ENCODE measurements around the gene STK16.

STK16 gene

DNA sequence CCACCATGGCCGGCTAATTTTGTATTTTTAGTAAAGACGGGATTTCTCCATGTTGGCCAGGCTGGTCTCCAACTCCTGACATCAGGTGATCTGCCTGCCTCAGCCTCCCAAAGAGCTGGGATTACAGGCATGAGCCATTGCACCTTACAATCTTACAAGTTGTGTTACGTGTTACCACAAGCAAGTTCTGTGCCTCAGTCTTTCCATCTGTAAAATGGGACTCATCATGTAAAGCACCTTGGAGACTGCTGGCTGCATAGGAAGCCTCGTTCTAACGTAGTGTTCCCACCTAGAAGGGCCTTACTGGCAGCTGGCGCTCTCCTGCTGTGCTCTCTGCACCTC is 43.9 kb downstream of the STK16 start:
- DNase-seq (ENCODE audit: low spot score) = peak; percentile 3

DNA sequence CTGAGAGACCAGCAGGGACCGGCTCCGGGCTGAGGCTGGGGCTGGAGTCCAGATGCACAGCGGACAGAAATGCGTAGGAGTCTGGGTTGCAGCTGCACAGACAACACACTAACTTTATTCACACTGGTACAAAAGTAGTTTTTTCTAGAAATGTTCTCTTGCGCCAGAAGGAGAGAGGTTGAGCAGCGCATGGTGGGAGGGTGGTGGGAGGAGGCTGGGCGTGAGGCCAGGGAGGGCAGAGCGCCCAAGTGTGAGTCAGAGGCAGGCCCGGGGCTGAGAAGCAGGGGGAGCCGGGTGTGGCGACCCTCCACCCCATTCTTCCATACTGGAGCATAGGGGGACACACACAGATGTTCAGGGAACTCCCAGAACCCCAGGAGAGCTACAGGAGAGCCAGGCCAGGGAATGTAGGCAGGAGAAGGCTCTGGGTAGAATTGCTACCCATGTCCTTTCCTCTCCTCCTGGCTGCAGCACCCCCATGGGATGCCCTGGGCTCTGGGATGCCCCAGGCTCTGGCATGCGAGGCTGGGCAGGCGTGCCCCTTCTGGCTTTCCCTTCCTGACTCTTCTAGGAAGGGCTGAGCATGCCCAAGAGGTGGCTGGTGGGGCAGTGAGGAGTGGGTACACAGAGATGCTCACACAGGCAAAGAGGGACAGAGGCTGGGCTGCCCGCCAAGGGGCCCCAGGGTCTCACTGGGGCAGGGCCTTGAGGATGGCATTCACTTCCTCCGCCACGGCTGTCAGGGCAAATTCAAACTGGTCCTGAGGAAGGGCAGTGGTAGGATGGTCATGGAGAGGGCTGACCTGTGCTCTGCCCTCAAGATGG is 44.5 kb downstream of the STK16 start:
- DNase-seq (ENCODE audit: low spot score) = peak; percentile 5

DNA sequence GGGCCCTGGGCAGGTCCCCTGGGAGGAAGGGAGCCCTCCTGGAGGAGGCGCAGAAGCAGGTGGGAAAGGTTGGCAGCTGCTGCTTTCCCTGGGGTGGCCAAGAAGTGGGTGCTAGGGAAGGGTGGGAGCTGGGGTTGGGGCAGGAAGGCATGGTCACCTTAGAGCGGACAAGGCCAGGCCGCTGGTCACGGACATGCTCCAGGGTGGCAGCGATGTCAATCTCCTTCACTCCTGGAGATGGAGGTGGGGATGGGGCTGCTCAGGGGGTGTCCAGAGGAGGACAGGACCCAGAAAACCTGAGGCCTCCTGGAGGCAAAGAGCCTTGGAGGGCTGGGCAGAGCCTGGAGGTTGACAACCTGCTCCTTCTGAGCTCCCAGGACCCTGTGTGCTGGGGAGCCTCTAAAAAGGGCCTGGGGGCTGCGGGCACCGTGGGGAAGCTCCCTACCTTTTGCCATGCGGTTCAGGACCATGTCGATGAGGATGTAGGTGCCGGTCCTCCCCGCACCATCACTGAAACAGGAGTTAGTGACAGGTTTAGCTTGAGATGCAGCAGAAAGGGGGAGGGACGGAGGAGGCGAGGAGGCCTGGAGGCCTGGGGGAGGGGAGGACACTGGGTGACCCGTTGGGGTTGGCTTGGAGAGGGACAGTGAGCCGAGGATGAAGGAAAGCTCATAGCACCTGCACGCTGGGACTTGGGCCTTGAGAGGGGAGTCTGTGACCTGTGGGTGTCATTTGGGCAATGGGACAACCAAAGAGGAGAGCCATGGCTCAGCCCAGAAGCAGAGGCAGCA is 45.3 kb downstream of the STK16 start:
- peak; percentile 6 for DNase-seq (ENCODE audit: low spot score)

DNA sequence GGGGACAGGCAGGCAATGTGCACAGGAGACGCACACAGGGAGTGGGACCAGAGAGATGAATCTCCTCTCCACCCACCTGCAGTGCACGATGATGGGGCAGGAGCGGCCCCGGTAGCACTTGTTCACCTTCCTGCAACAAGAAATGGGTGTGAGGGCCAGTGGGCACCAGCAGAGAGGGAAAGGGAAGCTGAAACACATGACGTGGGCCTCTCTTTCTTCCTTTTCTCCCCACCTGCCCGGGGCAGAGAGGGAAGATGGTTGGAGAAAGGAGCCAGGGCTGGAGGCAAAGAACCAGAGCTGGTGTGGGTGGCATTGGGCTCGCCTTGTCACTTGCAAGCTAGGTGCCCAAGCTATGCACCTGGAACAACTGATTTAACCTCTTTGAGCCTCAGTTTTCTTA is 46.1 kb downstream of the STK16 start:
- peak; percentile 7 for DNase-seq (ENCODE audit: low spot score)

DNA sequence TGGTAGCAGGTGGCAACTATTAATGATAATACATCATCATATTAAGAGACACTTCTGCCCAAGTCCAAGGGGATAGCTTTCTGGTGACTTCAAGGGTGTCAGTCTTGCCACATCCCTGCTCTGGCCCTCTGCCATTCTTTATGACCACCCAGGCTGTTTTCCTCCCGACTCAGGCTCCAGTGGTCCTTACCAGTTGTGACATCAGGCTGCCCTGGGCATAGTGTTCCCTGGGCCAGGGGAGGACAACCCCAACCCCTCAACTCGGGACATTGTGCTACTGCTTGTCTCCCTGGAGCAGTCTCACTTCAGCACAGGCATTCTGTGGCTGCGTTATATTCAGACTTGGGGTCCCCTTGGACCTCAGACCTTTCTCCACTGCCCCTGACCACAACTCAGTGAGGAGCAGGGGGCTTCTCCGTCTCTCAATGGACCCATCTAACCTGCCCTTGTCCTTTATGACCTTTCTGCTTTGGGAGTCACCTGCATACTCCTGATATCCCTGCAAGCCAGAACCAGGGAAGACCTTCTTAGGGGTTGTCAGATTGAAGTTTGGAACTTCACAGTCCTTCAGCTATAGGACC is 46.7 kb downstream of the STK16 start:
- DNase-seq (ENCODE audit: low spot score) = peak; percentile 4

DNA sequence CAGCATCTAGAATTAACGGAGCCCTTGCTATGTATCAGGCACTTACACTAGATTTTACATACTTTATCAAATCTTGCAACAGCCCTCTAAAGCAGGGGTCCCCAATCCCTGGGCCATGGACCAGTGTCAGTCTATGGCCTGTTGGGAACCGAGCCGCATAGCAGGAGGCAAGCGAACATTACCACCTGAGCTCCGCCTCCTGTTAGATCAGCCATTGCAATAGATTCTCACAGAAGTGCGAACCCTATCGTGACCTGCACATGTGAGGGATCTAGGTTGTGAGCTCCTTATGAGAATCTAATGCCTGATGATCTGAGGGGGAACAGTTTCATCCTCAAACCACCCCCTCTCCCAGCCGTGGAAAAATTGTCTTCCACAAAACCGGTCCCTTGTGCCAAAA is 47.3 kb downstream of the STK16 start:
- DNase-seq (ENCODE audit: low spot score) = no peak

DNA sequence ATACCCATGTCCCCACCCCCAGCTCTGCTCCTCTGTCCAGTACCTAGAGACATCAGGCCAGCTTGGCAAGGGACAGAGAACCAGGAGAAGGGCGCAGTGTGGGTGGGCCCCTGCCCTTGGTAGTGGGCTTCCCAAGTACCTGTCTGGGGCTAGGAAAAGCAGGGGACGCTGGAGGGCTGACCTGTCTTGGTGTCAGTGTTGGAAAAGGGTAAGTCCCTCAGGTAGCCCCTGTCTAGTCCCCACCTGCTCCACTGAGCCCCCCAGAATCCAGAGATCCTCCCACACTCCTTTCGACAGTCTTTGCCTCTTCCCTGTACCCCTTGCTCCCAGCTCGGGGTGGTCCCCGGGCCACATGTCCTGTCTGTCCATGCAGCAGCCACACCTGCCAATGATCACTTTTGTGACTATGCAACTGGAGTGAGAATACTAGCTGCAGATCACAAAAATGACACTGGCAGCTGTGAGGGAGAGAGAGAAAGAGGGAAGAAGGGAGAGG is 48.5 kb downstream of the STK16 start:
- no peak for DNase-seq (ENCODE audit: low spot score)

DNA sequence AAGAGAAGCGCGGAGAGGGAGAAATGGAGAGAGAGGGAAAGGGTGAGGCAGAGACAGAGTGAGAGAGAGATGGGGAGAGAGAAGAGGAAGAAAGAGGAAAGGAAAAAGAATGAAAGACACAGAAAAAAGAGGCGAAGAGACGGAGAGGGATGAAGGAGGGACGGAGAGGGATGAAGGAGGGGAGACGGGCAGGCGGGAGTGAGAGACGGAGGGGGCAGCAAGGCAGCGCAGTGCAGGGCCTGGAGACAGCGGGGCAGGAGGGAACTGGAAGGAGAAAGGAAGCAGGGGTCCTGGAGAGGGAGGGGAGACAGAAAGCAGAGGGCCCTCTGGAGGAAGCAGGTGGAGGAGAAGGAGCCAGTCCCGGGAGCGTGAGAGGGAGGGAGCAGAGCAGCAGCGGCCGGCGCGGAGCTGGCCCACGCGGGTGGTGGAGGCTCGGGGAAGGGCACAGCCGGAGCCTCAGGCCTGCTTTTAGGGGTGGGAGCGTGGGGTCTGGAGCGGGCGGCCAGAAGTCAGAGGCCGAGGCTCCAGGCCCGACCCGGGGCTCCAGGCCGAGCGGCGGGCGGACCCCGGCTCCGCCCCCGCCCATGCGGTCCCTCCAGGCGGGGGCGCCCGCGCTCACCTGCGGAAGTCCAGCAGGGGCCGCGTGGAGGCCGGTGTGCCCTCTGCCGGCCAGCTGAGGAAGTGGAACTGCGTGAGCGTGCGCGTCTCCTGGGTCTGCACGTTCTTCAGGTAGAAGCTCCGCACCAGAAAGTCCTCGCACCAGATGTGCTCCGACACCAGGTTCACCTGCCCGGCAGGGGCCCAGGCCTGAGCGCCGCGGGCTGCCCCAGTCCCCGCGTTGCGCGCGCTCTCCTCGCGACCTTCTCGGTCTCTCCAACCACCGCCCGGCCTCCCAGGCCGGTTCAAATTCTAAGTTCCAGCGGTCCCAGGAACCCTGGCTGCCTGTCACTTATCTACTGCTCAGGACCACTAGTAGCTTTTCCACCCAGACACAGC is 49.4 kb downstream of the STK16 start:
- DNase-seq (ENCODE audit: low spot score) = peak; percentile 97

DNA sequence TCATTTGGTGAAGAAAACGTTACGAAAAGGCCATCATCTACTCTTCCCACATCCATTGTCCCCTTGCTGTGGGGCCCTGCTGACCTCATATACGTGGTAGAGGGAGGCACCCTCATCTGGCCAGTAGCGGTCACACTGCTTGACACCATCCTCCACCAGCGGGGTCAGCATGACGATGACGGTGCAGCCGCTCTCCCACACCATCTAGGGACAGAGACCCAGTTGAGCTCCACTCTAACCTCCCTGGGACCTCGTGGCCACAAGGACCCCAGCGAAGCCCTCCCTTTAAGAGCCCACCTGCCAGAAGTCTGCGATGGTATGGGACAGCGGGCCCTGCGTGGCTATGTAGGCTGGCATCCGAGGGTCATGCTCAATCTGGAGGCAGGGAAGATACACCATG is 50.9 kb downstream of the STK16 start:
- peak; percentile 3 for DNase-seq (ENCODE audit: low spot score)

DNA sequence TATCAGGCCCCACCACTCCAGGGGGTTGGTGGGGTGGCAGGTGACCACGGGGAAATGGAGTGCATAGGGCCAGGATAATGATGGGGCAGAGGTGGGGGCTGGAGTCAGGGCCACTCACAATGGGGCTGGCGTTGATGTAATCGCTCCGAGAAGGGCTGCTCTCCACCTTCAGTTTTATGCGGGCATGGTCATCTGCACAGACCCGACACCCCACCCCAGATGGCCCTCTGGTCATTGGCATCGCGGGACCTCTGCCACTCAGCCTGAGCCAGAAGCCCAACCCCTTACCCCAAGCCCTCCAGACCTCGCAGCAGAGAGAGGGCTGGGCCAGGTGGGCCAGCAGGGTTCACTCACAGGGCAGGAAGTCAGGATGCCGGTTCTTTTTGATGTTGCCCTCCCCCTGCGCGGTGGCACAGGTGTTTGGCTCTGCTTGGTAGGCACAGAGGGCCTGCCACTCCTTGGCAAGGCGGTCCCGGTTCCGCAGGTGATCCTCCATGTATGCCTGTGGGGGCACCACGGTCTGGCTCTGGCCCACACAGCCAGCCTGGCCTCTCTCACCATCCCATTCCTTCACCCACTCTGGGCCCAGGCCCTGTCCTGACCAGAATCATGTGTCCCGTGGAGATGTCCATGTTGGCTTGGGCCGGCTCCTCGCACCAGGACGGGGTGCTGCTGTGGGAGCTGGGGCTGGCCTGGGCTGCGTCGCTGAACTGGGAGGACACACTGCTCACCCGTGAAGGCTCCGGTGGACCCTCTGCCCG is 51.5 kb downstream of the STK16 start:
- DNase-seq (ENCODE audit: low spot score) = peak; percentile 2

DNA sequence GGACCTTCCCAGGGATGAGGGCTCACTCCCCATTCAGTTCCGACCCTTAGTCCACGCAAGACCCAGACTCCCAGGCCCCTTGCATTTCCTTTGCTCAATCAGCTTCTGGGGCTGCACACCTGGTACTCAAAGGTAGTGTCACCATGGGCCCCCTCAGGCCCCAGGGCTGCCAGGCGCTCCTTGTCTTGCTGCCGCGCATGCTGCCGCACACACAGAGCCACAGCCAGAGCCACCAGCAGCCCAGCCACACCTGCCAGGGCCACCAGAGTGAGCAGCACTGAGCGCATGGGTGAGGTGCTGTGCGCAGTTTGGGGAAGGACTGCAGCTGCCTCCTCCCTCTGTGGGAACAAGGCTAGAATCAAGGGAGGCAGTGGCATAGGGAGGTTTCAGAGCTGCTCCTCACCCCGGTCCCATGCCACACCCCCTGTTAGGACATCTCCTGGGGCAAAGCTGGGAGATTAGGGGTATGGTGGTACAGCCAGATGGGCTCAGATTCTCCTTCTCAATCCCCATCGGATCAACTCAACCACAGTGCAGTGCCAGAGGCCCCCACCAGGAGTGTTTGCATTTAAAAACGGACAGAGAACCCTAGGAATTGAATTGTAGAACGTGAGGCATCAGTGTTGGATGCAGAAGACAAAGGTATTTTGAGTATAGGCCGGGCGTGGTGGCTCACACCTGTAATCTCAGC is 52.6 kb downstream of the STK16 start:
- no peak for DNase-seq (ENCODE audit: low spot score)

DNA sequence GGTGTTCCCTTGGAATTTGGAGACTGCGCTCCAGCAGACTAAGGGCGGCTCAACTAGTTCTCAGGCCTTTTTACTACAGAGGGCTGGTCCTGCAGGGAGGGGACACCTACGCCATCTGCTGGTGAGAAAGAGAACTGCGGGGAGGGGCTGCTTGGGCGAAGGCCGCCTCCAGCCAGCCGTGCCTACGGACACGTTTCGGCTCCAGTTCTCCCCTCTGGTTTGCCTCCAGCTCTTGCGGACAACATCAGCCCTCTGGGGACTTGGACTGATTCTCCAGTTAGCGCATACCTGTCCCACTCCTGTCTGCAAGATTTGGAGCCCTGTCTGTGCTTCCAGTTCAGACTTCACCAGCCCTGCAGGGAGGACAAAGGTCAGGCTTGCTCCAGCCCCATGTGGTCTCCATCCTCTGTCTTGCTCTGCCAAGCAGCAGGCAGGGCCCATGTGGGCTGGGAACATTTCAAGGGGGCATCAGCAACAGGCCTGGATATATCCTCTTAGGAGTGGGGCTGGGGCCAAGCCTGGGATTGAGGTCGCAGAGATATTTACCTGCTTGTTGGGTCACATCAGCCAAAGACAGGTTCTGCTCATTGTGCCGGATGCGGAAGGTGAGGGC is 53.6 kb downstream of the STK16 start:
- DNase-seq (ENCODE audit: low spot score) = peak; percentile 96

DNA sequence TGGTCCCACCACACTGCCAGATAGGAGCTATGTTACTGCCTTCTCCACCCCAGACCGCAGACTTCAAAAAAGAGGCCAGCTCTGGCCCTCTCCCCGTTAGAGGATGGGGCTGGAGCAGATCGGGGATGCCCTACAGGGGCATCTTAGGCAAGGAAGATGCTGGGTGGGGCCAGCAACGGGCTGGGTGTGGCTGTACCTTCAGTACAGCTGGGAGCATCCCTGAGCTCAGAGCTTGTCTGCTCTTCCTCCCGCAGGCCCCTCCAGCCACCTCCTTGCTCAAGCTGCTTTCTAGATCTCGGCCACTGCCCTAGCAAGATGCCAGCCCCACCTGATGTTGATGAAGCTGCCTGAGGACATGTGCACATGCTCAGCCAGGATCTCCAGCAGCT is 54.1 kb downstream of the STK16 start:
- no peak for DNase-seq (ENCODE audit: low spot score)

Data from HuH-7.5 (cell line).